GM12878 (cell line): ENCODE data around the gene KHDRBS2. TPM values are rescaled to one million over a fixed set of nuclear protein-coding genes. Genes with fewer than 3 reads are reported as not detected.

Experiments
- ATAC-seq: fragments of 200-7000 bp; cut with Tn5 transposase; 3 replicates; pipeline ENCODE4 v1.9.1; 2020; ENCODE audit warnings: mild to moderate bottlenecking, moderate library complexity
- BruUV-seq: library from RNA; stranded (reverse); fragments of 400-500 nt; replicated peaks from 2 replicates; lab custom pipeline; 2021; lab: Mats Ljungman, UMichigan
- CTCF ChIA-PET: fragments of 300-600 bp; sonication (Branson Sonifier 250); formaldehyde crosslinking; extraction: SDS; loops from one replicate; lab custom pipeline; 2021; ENCODE audit warnings: inconsistent platforms; lab: Yijun Ruan, JAX
- POLR2A ChIA-PET: fragments of 350-600 bp; formaldehyde crosslinking; extraction: SDS; loops from one replicate; lab custom pipeline; 2021; ENCODE audit warnings: inconsistent platforms; lab: Charles Lee
- RAD21 ChIA-PET: fragments of 300-600 bp; sonication (Branson Sonifier 250); formaldehyde crosslinking; loops from one replicate; lab custom pipeline; 2023; ENCODE audit warnings: antibody characterized with exemption; ENCODE audit not compliant: unreplicated experiment; lab: Charles Lee
- SMC1A ChIA-PET: fragments of 300-600 bp; sonication (Branson Sonifier 250); formaldehyde crosslinking; loops from one replicate; lab custom pipeline; 2023; ENCODE audit not compliant: unreplicated experiment, uncharacterized antibody; lab: Charles Lee
- DNase-seq: peaks from one replicate; pipeline ENCODE4 v3.0.0-alpha.2; 2011; ENCODE audit warnings: low read depth, low spot score
- FAIRE-seq: peaks from 3 replicates; lab custom pipeline; 2011; peaks lifted over from hg19 to GRCh38; lab: Jason Lieb, UNC
- H2AFZ ChIP-seq: 2 replicates; pipeline ENCODE4 v1.6.0; 2011; ENCODE audit warnings: low read depth, low read length, control low read depth; ENCODE audit not compliant: control insufficient read depth
- H3K27ac ChIP-seq: 2 replicates; pipeline ENCODE4 v1.5.1; 2011; ENCODE audit warnings: control low read depth; ENCODE audit not compliant: control insufficient read depth, insufficient read depth
- H3K27me3 ChIP-seq, 2 experiments: replicated peaks in 1 of 2; 2 replicates each; pipeline versions ENCODE4 v1.6.0 to v1.6.1; 2011; ENCODE audit warnings: low read length in 1 of 2; ENCODE audit not compliant: control insufficient read depth in 2 of 2, insufficient read depth in 2 of 2
- H3K36me3 ChIP-seq, 2 experiments: 2 replicates each; pipeline ENCODE4 v1.5.1; 2011; ENCODE audit warnings: low read length in 1 of 2; ENCODE audit not compliant: control insufficient read depth in 2 of 2, insufficient read depth in 2 of 2
- H3K4me1 ChIP-seq: 2 replicates; pipeline ENCODE4 v1.6.1; 2011; ENCODE audit warnings: mild to moderate bottlenecking, low read length, moderate library complexity, mixed read lengths; ENCODE audit not compliant: control insufficient read depth, insufficient read depth
- H3K4me2 ChIP-seq: 2 replicates; pipeline ENCODE4 v1.6.0; 2011; ENCODE audit warnings: control low read depth; ENCODE audit not compliant: control insufficient read depth, insufficient read depth
- H3K4me3 ChIP-seq: fragments of 200-600 bp; sonication (generic); 2 replicates; pipeline ENCODE4 v1.5.1; 2016
- H3K79me2 ChIP-seq: 2 replicates; pipeline ENCODE4 v1.6.0; 2011; ENCODE audit warnings: low read length; ENCODE audit not compliant: control insufficient read depth, insufficient read depth
- H3K9ac ChIP-seq: 2 replicates; pipeline ENCODE4 v1.8.0; 2011; ENCODE audit warnings: low read length, control low read depth, mixed read lengths; ENCODE audit not compliant: control insufficient read depth, insufficient read depth
- H3K9me3 ChIP-seq: replicated peaks from 3 replicates; pipeline ENCODE4 v1.5.1; 2011; ENCODE audit warnings: mild to moderate bottlenecking, low read length; ENCODE audit not compliant: control insufficient read depth, insufficient read depth
- H4K20me1 ChIP-seq: 2 replicates; pipeline ENCODE4 v1.6.0; 2011; ENCODE audit not compliant: control insufficient read depth, insufficient read depth
- CBFB ChIP-seq: IDR thresholded peaks from 2 replicates; pipeline ENCODE4 v1.6.1; 2016; ENCODE audit warnings: antibody characterized with exemption, low read depth
- CBX5 ChIP-seq: sonication (generic); IDR thresholded peaks from 2 replicates; pipeline ENCODE4 v1.6.1; 2016; ENCODE audit warnings: low read depth, moderate library complexity, mild to moderate bottlenecking, inconsistent platforms
- CREM ChIP-seq: IDR thresholded peaks from 2 replicates; pipeline ENCODE4 v1.6.1; 2014; ENCODE audit warnings: antibody characterized with exemption, low read depth
- EP300 ChIP-seq, 2 experiments: fragments of 150-350 bp in 1 of 2; IDR thresholded peaks; 2 replicates each; pipeline ENCODE4 v1.6.1; 2011 to 2012; ENCODE audit warnings: low read depth in 2 of 2, low read length in 2 of 2, borderline replicate concordance in 1 of 2, improper control_type of control experiment in 1 of 2, inconsistent platforms in 1 of 2; ENCODE audit not compliant: control insufficient read depth in 1 of 2
- FOXK2 ChIP-seq: fragments of 450-650 bp; IDR thresholded peaks from 2 replicates; pipeline ENCODE4 v1.6.1; 2017; ENCODE audit warnings: mild to moderate bottlenecking, moderate library complexity
- GABPA ChIP-seq: IDR thresholded peaks from 2 replicates; pipeline ENCODE4 v1.6.1; 2014; ENCODE audit warnings: antibody characterized with exemption, low read depth, mild to moderate bottlenecking, inconsistent platforms
- GATAD2B ChIP-seq: fragments of 450-650 bp; conservative IDR thresholded peaks from 2 replicates; pipeline ENCODE4 v1.6.1; 2017; ENCODE audit warnings: low read depth, mild to moderate bottlenecking, moderate library complexity
- IKZF1 ChIP-seq: fragments of 450-650 bp; conservative IDR thresholded peaks from 2 replicates; pipeline ENCODE4 v1.6.1; 2017; ENCODE audit warnings: antibody characterized with exemption, mild to moderate bottlenecking
- KDM1A ChIP-seq: fragments of 200-600 bp; sonication (generic); IDR thresholded peaks from 2 replicates; pipeline ENCODE4 v1.6.1; 2016; ENCODE audit warnings: borderline replicate concordance
- NR2F1 ChIP-seq: fragments of 450-650 bp; conservative IDR thresholded peaks from 2 replicates; pipeline ENCODE4 v1.6.1; 2017; ENCODE audit warnings: mild to moderate bottlenecking
- NRF1 ChIP-seq: conservative IDR thresholded peaks from 2 replicates; pipeline ENCODE4 v1.6.1; 2011; ENCODE audit warnings: mild to moderate bottlenecking, low read depth, low read length, improper control_type of control experiment
- POU2F2 ChIP-seq: IDR thresholded peaks from 3 replicates; pipeline ENCODE4 v1.6.1; 2011; ENCODE audit warnings: low read depth, mild to moderate bottlenecking, low read length, borderline replicate concordance
- RELA ChIP-seq: fragments of 450-650 bp; IDR thresholded peaks from 2 replicates; pipeline ENCODE4 v1.8.0; 2014; ENCODE audit warnings: borderline replicate concordance; ENCODE audit not compliant: partially characterized antibody
- STAT3 ChIP-seq: IDR thresholded peaks from 2 replicates; pipeline ENCODE4 v1.6.1; 2011; ENCODE audit warnings: low read depth, low read length, improper control_type of control experiment
- SUZ12 ChIP-seq: fragments of 200-600 bp; sonication (generic); IDR thresholded peaks from one replicate; pipeline ENCODE4 v1.6.1; 2018; ENCODE audit warnings: antibody characterized with exemption, mild to moderate bottlenecking; ENCODE audit not compliant: unreplicated experiment
- WRNIP1 ChIP-seq: IDR thresholded peaks from 2 replicates; pipeline ENCODE4 v1.6.1; 2011; ENCODE audit warnings: low read depth, low read length, improper control_type of control experiment, borderline replicate concordance
- YY1 ChIP-seq: IDR thresholded peaks from 2 replicates; pipeline ENCODE4 v1.6.1; 2011; ENCODE audit warnings: low read depth, mild to moderate bottlenecking, low read length
- ZBTB4 ChIP-seq: fragments of 450-650 bp; formaldehyde crosslinking; IDR thresholded peaks from 2 replicates; pipeline ENCODE4 v1.4.0; 2022; ENCODE audit warnings: mild to moderate bottlenecking, moderate library complexity
- ZNF622 ChIP-seq: fragments of 450-650 bp; IDR thresholded peaks from 2 replicates; pipeline ENCODE4 v1.6.1; 2017; ENCODE audit warnings: mild to moderate bottlenecking, inconsistent platforms
- ZSCAN29 ChIP-seq: fragments of 450-650 bp; IDR thresholded peaks from 2 replicates; pipeline ENCODE4 v1.6.1; 2017; ENCODE audit warnings: mild to moderate bottlenecking, moderate library complexity
- in situ Hi-C: fragments of 300-500 bp; cut with MboI; formaldehyde crosslinking; loops from 9 replicates; pipeline ENCODE4 v1.14.3; 2018; ENCODE audit warnings: mixed read lengths
- intact Hi-C: fragments of 100-400 bp; cut with micrococcal nuclease; formaldehyde crosslinking; loops from one replicate; pipeline ENCODE4 v1.14.2; 2022; ENCODE audit not compliant: unreplicated experiment
- polyA plus RNA-seq, 11 experiments: library from polyadenylated mRNA; depleted of rRNA in 4 of 11; unstranded in 6 of 11; stranded (reverse) in 5 of 11; fragments of >200 nt; fragmentation: Nextera tagmentation in 4 of 11; fragmentation: Illumina TruSeq in 1 of 11; extraction: Ambion mirVana in 4 of 11; extraction: Trizol in 1 of 11; gene quantifications; 1 replicate in 1 of 11; 2 replicates in 10 of 11; pipeline versions ENCODE4 v1.2.1 to v1.2.3, GENCODE V29; 2011 to 2016; ENCODE audit warnings: inconsistent platforms in 2 of 11, missing spikeins in 2 of 11, low read depth in 1 of 11
- total RNA-seq, 4 experiments: library from RNA; depleted of rRNA in 3 of 4; stranded (reverse); fragments of >200 nt in 3 of 4; fragmentation: Illumina TruSeq in 1 of 4; extraction: Trizol in 1 of 4; gene quantifications; 2 replicates each; pipeline versions ENCODE4 v1.2.1 to v1.2.3, GENCODE V29; 2013 to 2021

KHDRBS2 gene
- total and polyA plus RNA-seq, 10 of the 15 experiments (the other 5 are each of a cell fraction or from before 2014, with no cell fraction given): 0.11 to 0.56 TPM; not detected in 8

GRCh38 chr6:62045502-62045901 is 240.5 kb downstream of the KHDRBS2 start (continued):
- TF ChIP-seq WRNIP1: no peak

GRCh38 chr6:62043084-62043483 is 242.9 kb downstream of the KHDRBS2 start:
- in situ Hi-C loops: no loop called here
- DNase-seq (no peak), ATAC-seq (0 out of 3 replicates have a peak, but pooled peaks have one; percentile 28), FAIRE-seq (no peak)
- no peaks in the 10 kb centered on the region for H3K9me3 ChIP-seq
- CTCF ChIA-PET: interaction anchor here (0.7 kb wide), 1 partner anchor 36 kb away, joined by 3 read pairs; no protein-coding TSS in a partner anchor
- BruUV-seq: no TSS peak
- H3K4me2 ChIP-seq: no peak overlapping the region
- H3K27ac ChIP-seq: no peak overlapping the region
- intact Hi-C loops: no loop called here
- no peak overlapping the region for H3K4me3 ChIP-seq
- TF ChIP-seq NR2F1: no peak
- TF ChIP-seq GABPA: no peak
- no peak for TF ChIP-seq SUZ12
- no peak for TF ChIP-seq ZNF622
- TF ChIP-seq ZBTB4 (CRISPR knock-in tag): no peak
- TF ChIP-seq CBFB: no peak
- TF ChIP-seq FOXK2: no peak
- no peak for TF ChIP-seq ZSCAN29
- TF ChIP-seq NRF1: no peak
- no peak for TF ChIP-seq POU2F2
- no peak for TF ChIP-seq STAT3
- no peak for TF ChIP-seq RELA
- no peak for TF ChIP-seq CBX5
- TF ChIP-seq CREM: no peak
- TF ChIP-seq YY1: no peak
- no peak for TF ChIP-seq IKZF1
- no peak for TF ChIP-seq EP300 (IDR thresholded peaks at IDR 0.05; ENCODE audit: borderline replicate concordance in 1 of 2, control insufficient read depth in 1 of 2, low read depth in 2 of 2, low read length in 2 of 2)
- no peak for TF ChIP-seq GATAD2B
- TF ChIP-seq KDM1A: no peak
- H2AFZ ChIP-seq: no peak overlapping the region
- SMC1A ChIA-PET: interaction anchor here (0.9 to 1.2 kb wide), 2 partner anchors 8 to 21 kb away, joined by 3 read pairs; no protein-coding TSS in a partner anchor
- no peaks in the 10 kb centered on the region for H3K27me3 ChIP-seq
- no peak overlapping the region for H3K9ac ChIP-seq
- RAD21 ChIA-PET: no interaction called here
- no peaks in the 10 kb centered on the region for H3K36me3 ChIP-seq
- POLR2A ChIA-PET: no interaction called here
- no peaks in the 10 kb centered on the region for H3K4me1 ChIP-seq
- H4K20me1 ChIP-seq: no peaks in the 10 kb centered on the region
- no peaks in the 10 kb centered on the region for H3K79me2 ChIP-seq
